GM10266 (cell line): ENCODE results near the gene MLXIP.

ENCODE experiments used
- DNase-seq: peaks from one replicate; pipeline ENCODE4 v3.0.0; 2012; ENCODE audit errors: extremely low spot score
- CTCF ChIP-seq: IDR thresholded peaks from 2 replicates; pipeline ENCODE4 v1.5.1; 2012; ENCODE audit warnings: mild to moderate bottlenecking, low read depth; ENCODE audit not compliant: control insufficient read depth, insufficient read depth; ENCODE audit errors: missing control alignments

The MLXIP gene

GRCh38 chr12:122057007-122057735 lies 21.4 kb upstream of the MLXIP start:
- TF ChIP-seq CTCF, result no peak
- no peak for DNase-seq

GRCh38 chr12:122057769-122058168 lies 20.8 kb upstream of the MLXIP start:
- no peak for TF ChIP-seq CTCF
- no peak for DNase-seq

GRCh38 chr12:122058549-122059149 lies 19.9 kb upstream of the MLXIP start:
- DNase-seq, result no peak
- no peak for TF ChIP-seq CTCF

- no peak for TF ChIP-seq CTCF
- no peak for DNase-seq
Measured at GRCh38 chr12:122059203-122059960, 19.2 kb upstream of the MLXIP start.

- no peak for DNase-seq
- TF ChIP-seq CTCF, result no peak
Measured at GRCh38 chr12:122060081-122060501, 18.5 kb upstream of the MLXIP start.

- no peak for DNase-seq
- TF ChIP-seq CTCF, result no peak
Measured at GRCh38 chr12:122061253-122061652, 17.3 kb upstream of the MLXIP start.
